ENCODE measurements around the gene MAX.

DNA sequence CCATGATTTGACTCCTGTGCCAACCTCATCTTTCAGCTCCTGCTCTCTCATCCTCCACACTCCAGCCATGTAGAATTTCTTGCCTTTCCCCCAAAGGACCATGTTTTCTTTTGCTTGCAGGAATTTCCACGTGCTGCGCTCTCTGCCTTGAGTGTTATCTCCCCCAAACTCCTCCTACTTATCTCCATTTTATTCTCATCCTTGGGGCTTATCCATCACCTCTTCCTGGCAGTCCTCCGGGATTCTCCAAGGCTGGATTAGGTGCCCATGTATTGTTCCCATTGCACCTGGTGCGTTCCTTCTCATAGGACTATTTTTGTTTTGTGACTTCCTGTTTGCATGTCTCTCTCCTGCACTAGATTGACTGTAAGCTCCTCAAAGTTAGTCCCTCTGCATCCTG lies 7.0 kb upstream of the MAX start:
- TF ChIP-seq EZH2 (IDR thresholded peaks at IDR 0.05; ENCODE audit: borderline replicate concordance, insufficient read depth, low read length, poor library complexity, severe bottlenecking) (no peak), EP300 (conservative IDR thresholded peaks at IDR 0.05; ENCODE audit: poor library complexity, severe bottlenecking) (no peak), POLR2AphosphoS5 (IDR thresholded peaks at IDR 0.05) (no peak)
- TF ChIP-seq, protein P1, sequence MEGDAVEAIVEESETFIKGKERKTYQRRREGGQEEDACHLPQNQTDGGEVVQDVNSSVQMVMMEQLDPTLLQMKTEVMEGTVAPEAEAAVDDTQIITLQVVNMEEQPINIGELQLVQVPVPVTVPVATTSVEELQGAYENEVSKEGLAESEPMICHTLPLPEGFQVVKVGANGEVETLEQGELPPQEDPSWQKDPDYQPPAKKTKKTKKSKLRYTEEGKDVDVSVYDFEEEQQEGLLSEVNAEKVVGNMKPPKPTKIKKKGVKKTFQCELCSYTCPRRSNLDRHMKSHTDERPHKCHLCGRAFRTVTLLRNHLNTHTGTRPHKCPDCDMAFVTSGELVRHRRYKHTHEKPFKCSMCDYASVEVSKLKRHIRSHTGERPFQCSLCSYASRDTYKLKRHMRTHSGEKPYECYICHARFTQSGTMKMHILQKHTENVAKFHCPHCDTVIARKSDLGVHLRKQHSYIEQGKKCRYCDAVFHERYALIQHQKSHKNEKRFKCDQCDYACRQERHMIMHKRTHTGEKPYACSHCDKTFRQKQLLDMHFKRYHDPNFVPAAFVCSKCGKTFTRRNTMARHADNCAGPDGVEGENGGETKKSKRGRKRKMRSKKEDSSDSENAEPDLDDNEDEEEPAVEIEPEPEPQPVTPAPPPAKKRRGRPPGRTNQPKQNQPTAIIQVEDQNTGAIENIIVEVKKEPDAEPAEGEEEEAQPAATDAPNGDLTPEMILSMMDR (IDR thresholded peaks at IDR 0.05; ENCODE audit: poor library complexity, severe bottlenecking), result no peak
- TF ChIP-seq, protein P2, sequence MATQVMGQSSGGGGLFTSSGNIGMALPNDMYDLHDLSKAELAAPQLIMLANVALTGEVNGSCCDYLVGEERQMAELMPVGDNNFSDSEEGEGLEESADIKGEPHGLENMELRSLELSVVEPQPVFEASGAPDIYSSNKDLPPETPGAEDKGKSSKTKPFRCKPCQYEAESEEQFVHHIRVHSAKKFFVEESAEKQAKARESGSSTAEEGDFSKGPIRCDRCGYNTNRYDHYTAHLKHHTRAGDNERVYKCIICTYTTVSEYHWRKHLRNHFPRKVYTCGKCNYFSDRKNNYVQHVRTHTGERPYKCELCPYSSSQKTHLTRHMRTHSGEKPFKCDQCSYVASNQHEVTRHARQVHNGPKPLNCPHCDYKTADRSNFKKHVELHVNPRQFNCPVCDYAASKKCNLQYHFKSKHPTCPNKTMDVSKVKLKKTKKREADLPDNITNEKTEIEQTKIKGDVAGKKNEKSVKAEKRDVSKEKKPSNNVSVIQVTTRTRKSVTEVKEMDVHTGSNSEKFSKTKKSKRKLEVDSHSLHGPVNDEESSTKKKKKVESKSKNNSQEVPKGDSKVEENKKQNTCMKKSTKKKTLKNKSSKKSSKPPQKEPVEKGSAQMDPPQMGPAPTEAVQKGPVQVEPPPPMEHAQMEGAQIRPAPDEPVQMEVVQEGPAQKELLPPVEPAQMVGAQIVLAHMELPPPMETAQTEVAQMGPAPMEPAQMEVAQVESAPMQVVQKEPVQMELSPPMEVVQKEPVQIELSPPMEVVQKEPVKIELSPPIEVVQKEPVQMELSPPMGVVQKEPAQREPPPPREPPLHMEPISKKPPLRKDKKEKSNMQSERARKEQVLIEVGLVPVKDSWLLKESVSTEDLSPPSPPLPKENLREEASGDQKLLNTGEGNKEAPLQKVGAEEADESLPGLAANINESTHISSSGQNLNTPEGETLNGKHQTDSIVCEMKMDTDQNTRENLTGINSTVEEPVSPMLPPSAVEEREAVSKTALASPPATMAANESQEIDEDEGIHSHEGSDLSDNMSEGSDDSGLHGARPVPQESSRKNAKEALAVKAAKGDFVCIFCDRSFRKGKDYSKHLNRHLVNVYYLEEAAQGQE (IDR thresholded peaks at IDR 0.05; ENCODE audit: borderline replicate concordance), result no peak
